COLO668 (cell line): ENCODE data around the gene NTHL1.
"Not testable (repeated sequence)": the region's sequence is repeated elsewhere in the genome, so short reads cannot be mapped to it uniquely, and the experiment has no call there.

Source experiments
- DNase-seq: peaks from one replicate; lab custom pipeline; 2025; ENCODE audit not compliant: unreplicated experiment; lab: John Stamatoyannopoulos, UW

Gene NTHL1

DNA sequence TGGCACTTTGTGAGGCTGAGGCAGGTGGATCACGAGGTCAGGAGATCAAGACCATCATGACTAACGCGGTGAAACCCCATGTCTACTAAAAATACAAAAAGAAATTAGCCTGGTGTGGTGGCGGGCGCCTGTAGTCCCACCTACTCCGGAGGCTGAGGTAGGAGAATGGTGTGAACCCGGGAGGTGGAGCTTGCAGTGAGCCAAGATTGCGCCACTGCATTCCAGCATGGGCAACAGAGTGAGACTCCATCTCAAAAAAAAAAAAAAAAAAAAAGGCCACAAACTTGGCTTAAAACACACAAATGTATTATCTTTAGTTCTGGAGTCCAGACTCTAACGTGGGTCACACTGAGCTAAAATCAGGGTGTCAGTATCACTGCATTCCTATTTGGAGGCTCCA is 35.9 kb downstream of the NTHL1 start:
- DNase-seq, result not testable (repeated sequence)

DNA sequence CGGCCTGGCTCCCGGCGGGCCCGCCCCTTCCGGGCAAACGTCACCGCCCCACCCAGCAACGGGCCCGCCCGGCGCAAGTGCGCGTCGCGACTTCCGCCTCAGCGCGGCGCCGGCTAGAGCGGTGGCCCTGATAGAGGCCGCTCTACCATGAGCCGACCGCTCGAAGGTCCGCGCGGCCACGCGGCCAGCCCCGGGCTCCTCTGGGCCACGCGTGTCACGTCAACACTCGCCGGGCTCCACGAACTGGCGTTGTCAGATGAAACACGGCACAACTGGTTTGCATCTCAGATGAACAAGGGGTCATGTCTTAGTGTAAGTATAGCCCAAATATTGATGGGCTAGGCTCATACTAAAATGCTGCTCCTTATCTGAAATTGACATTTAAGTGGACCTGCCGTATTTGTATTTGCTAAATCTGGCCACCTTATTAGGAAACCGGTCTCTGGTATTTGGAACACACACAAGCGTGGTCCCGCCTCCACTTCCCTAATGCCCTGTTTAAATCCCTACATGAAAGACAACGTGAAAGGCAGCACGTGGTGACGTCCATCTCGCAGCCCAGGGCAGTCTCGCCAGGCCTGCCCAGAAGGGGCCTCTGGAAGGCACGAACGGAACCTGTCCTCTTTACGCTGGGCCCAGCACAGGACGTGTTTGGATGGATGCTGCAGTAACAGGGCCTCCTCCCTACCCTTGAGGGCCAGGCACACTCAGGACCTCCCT is 37.7 kb downstream of the NTHL1 start, which contains the start of gene ZNF598:
TSS of gene ZNF598 (minus strand) at position 31 of the 720 bp plus-strand sequence.
- peak; percentile 95 for DNase-seq

DNA sequence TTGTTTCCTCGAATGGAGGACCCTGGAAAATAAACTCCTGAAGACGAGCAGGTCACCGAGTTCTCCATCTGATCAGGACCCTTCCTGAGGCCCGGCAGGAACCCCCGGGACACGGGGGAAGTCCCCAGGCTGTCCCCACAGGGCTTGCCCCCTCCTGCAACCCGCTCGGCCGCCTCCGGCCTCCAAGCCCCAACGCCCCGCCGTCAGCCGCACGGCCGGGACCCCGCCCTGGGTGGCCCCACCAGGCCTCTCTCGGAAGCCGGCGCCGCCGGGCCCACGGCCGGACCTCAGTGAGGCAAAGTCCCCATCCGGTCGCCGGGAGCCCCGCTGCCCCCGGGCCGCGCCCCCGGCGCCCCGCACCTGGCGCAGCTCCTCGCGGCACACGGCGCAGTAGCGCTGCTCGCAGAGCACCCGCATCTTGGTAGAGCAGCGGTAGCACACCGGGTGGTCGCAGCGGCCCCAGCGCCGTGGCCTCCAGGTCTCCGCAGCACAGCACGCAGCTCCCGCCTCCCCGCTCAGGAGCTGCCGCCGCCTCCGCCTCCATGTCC is 38.4 kb downstream of the NTHL1 start:
- DNase-seq, result peak; percentile 52

DNA sequence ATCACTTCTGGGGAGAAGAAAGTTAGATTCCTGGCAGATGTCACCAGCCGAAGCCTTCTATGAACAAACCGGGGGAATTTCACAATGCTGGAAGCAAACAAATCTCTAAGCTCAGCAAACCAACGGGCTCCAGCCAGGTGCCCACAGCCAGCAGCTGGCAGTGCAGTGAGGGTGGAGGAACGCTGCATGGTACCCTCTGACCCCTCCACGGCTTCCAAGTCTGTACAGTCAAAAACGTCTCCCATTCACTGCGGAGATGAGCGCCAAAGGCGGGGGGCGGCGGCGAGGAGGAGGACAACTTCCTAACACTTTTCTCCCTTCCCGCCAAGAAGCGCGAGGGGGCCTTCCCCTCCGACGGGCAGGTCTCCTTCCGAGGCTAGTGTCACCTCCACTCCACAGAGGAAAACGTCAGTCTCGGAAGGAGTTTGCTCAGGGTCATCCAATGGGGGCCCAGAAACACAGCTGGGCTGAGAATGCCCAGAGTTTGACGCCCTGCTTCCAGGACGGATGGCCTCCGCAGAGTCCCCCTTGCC is 38.9 kb downstream of the NTHL1 start:
- DNase-seq, result peak; percentile 49

DNA sequence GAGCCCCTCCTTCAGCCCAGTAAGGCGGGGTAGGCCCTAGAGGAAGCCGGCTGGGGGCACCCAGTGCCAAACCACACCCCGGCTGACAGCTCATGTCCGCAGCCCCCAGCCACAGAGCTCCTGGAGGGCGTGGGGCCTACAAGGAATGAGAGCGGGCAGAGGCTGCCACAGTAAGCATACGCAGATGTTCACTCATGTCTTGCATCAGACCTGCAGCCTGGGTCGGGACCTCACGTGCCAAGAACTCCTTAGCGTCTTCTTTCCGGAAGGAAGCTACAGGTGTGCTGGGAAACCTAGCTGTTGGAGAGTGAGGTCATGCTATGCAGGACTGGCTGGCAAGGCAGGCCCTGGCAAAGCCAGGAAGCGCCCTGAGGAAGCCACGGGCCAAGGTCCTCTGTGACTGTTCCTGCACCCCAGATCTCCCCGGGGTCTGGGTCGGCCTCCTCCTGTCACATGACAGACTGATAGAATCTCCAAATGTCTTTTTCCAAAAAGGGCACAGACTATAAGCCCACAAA is 39.6 kb downstream of the NTHL1 start:
- DNase-seq, result peak; percentile 65

DNA sequence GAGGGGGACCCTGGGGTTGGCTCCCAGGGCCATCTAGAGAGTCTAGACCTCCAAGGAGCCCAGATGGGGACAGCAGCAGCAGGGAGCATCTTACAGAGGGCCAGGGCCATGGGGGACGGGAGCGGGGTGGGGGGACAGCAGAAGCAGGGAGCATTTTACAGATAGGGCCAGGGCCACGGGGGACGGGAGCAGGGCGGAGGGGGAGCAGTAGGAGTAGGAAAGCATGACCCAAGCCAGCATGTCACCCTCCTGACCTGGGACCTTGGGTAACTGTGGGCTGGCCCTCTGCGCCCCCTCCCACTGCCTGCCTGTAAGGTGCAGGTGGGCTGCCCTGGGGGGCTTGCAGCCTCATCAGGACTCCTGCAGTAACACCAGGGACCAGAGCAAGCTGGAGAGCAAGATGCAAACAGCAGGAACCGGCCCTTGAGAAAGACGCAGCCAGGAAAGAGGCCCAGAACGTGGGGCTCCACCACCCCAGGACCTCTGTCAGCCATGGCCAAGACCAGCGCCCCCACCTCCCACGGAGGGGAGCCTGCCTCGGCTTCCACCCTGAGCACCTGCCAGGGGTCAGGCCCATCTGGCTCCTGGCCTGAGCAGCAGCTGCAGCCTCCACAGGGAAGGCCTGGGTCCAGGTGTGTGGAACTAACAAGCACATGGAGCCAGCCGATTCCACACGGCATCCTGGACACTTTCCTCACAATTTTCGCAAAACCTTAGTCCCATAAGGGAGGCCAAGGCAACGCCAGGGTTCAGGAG is 40.4 kb downstream of the NTHL1 start:
- peak; percentile 54 for DNase-seq

DNA sequence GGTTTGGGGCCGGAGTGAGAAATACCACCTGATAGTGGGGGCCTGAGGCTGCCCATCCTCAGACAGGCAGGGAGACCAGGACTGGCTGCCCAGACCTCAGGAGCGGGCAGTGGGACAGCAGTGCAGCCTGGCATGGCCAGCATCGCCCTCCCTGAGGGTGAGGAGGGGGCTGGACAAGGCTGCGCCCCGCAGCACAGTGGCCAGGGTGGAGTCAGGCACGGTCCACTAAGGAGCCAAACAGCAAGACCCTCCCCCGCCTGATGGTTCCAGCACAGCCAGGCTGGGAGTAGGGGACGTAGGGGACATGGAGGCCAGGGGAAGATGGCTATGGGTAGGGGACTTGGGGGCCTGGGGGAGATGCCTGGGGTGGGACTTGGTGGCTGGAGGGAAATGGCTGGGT is 41.3 kb downstream of the NTHL1 start:
- no peak for DNase-seq

DNA sequence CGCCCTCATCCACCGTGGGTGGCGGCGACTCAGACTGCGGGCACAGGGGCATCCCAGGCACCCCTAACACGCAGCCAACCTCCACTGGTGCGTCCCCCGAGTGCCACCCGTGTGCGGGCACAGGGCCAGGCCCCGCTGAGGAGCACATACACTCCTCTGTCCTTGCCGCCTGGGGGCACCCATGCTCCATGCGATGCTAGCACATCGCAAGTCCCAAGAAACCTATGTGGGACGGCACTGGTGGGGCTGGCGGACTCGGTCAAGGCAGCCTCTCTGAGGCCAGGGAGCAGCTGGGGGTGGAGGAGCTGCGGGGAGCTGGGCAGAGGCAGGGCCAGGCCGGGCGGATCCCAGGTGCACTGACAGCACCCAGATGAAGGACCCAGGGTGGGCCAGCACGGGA is 42.0 kb downstream of the NTHL1 start:
- peak; percentile 24 for DNase-seq

DNA sequence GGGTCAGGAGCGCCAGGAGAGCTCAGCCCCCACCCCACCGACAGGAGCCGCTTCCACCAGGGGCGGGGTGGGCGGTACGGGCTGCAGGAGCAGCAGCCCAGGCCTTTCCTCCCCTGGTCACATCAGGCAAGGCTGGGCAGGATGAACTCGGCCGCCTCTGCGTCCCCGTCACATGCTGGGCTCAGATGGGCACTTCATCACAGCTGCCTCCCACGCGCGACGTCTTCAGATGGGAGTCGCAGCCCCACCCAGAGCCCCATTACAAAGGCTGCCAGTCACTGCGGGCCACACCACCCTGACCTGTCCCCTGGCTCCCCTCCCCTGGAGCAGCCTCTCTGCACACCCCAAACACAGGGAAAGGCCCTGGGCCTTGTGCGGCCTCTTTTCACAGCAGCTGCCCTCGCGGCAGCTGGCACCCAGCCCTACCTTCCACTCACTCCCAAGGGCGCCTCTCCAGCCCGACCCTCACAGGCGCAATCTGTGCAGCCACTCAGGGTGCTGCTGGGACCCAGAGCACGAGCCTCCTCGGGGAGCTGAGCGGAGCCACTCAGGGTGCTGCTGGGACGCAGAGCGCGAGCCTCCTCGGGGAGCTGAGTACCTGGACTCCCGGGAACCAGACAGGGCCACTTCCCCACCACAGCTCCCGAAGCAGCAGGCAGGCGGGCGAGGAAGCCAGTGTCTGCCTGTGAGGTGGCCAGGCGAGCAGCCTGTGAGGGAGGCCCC is 42.7 kb downstream of the NTHL1 start:
- DNase-seq, result peak; percentile 57

DNA sequence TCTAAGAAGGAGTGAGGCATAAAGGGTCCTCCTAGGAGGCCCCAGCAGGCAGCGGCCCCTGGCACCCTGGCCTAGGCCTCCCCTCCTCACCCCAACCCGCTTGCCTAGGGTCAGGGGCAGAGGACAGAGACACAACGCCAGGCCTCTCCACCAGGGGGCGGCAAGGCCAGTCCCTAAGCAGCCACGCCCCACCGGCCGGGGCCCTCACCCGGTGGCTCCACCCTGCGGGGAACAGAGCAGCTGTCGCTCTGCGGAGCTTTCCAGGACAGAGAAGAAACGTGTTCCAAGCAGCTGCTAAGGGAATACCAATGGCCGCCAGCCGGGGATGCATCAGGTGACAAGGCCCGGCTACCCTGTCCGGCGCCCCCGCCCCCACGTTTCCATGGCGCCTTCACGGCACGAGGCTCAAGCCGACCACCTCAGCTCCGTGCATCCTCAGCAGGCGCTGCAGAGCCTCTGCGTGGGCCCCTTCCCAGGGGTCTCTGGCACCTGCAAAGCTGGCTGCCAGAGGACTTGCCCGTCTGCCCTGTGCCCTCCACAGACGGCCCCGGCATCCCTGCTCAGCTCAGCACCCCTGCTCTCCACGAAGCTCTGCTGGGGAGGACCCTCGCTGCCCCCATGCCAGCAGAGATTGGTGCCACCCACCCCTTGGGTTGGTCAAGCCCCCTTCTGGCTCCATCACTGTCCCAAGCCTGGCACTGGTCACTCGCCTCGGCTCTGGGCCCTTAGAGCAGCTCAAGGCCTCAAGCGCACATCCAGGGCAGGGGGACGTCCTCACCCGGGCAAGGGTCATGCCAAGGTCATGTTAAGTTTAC is 43.6 kb downstream of the NTHL1 start:
- peak; percentile 98 for DNase-seq

DNA sequence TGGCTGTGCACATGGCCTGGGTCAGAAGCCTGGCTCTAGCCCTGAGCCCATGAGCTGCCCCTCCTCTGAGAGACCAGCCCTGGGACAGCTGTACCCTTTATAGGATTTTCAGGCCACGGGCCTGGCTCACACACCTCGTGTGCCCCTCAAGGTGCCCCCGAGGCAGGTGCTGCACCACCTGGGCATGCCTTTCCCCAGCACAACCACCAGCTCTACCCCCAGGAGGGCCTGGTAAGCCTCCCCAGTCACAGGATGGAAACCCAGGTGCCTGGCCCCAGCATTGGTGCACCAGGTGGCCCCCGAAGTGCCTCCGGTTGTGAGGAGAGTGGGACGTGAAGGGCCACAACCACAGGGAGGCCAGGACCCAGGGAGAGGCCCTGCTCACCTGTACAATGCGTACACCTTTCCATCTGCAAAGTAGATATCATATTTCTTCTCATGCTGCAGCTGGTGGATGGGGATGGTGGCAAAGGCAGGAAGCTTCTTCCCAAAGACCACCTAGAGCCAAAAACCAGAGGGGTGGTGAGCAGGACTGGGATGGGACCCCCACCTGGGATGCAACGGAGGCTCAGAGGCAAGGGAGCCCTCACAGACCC is 44.3 kb downstream of the NTHL1 start:
- DNase-seq, result peak; percentile 30

DNA sequence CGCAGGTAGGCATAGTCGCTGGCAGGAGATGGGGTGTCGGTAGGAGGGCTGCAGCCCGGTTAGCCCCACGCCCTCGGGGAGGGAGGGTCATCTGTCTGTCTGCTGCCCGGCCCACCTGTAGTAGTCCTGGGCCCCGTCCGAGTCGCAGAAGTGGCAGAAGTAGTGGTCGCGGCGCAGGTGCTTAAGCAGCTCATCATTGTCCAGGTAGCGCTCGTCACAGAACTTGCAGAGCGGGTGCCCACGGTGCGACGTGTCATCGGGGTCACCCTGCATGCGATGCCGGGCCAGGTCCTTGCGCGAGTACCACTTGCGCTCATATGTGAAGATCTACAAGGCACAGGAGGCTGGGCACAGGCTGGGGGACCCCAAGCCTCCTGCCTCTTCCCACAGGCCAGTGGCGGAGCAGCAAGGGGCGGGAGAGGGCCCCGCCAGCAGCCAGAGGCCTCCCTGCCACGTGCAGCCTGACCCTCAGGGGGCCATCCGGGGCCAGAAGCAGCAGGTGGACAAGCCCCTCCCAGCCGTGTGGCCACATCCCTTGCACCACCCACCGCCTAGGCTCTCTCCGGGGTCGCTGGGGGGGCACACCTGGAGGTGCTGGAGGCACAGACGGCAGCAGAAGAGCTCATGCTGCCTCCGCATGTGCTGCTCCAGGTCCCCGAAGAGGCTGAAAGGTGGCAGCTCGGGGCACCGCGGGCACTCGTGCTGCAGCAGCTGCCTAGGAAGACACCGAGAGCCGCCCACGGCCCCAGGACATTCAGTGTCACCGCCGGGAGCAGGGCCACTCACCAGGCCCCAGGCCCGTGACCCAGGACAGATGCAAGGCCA is 45.0 kb downstream of the NTHL1 start:
- DNase-seq, result no peak

DNA sequence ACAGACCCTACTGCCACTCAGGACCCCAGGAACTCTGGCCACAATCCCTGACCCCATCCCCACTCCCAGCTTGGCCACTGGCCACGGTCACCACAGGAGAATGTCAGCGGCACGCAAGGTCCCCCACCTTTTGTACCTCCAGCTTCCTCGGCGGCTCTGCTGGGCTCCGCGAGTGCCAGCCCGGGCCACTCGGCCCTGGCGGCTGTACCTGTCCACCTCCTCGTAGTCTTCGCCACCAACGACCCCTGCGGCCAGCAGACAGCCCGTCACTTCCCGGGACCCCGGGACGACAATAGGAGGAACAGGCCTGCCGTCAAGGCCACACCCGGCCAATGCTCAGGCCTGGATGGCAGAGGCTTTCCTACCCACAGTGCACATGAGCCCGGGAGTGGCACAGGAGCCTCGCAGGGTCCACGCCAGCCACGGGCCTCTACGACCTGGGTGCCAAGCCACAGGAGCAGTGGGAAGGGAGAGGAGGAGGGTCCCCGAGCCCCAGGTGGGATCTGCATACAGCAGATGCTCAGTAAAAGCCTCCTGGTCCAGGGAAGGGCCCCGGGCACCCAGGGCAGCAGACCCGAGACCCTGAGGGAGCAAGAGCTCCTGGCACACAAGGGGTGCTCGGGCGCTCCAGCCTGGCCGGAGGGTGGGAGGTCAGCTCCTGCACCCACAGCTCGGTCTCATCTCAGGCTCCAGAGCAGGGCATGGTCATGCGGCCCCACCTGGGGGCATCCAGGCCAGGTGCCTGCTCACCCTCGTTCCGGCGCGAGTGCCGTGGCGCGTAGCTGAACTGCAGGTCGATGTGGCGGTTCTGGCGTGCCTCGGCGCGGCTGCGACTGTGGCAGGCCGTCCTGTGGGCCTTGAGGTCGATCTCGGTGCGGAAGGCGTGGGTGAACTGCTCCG is 45.9 kb downstream of the NTHL1 start:
- no peak for DNase-seq

DNA sequence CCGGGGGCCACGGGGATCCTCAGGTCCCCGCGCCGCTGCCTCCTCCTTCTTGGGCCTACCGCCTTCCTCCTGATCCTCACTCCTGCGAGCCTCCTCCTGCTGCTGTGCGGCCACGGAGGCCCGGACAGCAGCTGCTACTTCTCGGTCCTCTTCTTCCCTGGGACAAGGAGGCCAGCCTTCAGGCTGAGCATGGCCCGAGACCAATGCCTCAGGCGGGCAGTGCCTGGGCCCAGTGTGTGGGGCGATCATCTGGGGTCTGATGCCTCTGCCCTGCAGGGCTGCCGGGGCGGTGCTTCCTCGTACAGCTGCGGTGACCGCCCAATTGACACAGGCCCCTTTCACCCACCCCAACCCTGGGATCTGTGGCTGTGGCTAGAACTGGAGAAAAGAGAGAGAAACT is 46.6 kb downstream of the NTHL1 start:
- no peak for DNase-seq

DNA sequence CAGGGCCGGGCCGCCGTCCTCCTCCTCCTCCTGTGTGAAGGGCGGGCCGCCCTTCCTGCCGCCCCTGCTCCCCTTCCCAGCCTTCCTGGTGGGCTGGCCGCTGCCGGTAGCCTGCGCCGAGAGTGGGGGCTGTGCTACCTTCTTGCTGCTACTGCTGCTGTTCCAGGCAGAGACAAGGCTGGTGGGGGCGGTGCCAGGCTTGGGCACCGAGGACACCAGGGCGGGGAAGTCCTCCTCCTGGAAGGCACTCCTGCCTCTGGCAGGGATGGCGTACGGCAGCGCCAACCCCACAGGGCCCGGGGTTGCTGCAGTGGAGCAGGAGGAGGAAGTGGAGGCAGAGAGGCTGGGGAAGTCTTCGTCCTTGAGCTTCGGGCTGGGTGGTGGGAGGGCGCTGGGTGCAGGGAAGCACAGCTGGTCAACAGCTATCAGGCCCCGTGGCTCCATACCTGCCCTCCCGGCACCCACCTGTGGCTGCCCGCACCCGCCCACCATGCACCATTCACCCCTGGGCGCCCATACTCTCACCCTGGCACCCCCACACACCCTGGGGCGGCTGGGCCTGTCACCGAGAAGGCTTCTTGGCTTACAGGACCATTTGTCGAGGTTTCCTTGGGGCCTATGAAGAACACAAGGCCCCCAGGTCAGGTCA is 47.6 kb downstream of the NTHL1 start:
- DNase-seq, result no peak

DNA sequence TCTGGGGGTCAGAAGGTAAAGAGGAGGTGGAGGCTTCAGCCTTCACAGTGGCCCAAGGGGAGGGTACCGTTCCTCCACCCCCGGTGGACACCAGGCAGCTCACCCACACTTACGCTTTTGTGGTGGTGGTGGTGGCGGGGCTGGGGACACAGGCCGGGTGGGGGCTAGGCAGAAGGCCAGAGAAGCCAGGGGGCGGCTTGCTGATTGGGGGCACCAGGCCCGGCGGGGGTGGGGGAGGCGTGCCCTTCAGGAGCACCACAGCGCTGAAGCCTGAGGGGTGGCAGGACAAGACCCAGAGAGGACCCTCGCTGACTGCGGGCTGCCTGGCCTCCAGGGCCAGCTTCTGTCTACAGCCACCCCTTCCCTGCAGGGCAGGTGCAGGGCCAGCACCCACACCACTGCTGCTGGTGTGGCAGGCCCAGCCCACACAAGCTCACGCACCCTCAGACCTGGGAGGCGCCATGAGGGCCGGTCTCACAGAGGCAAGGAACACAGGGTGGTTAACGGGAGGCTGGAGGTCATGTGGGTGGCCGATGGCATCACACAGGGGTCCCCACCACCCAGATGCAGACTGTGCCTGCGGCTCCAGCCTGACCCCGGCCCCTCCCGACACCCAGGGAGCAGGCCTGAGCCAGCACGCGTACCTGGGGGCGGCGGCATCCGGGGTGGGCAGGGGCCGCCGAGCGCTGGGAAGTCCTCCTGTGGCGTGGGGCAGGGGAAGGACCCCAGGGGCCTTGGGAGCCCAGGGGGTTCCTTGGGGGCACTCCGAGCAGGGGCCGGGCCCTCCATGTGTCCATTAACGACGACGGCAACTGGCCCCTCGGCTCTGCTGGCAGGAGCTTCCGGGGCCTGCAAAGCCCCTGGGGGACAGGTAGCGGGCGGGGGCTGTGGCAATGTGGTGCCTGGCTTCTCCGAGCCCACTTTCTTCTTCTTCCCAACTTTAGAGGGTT is 48.5 kb downstream of the NTHL1 start:
- no peak for DNase-seq
